DND-41 (cell line): ENCODE results near the gene PXMP4.

Experiments used
- ATAC-seq: fragments of 200-7000 bp; cut with Tn5 transposase; 3 replicates; pipeline ENCODE4 v1.9.1; 2021; ENCODE audit warnings: low read depth; ENCODE audit not compliant: insufficient read depth
- DNase-seq: peaks from one replicate; pipeline ENCODE4 v3.0.0-alpha.2; 2020
- H2AFZ ChIP-seq: 2 replicates; pipeline ENCODE4 v1.6.0; 2012; ENCODE audit warnings: low read depth, low read length
- H3K27ac ChIP-seq: 2 replicates; pipeline ENCODE4 v1.5.1; 2012; ENCODE audit warnings: low read length, inconsistent platforms
- H3K27me3 ChIP-seq: fragments of 200-600 bp; sonication (generic); 2 replicates; pipeline ENCODE4 v1.6.0; 2012; ENCODE audit warnings: low read length, mild to moderate bottlenecking, inconsistent platforms; ENCODE audit not compliant: insufficient read depth, poor library complexity
- H3K36me3 ChIP-seq: 2 replicates; pipeline ENCODE4 v1.5.1; 2012; ENCODE audit warnings: low read length, inconsistent platforms; ENCODE audit not compliant: insufficient read depth
- H3K4me1 ChIP-seq: 2 replicates; pipeline ENCODE4 v1.5.1; 2012; ENCODE audit warnings: mild to moderate bottlenecking, low read length; ENCODE audit not compliant: insufficient read depth
- H3K4me2 ChIP-seq: 2 replicates; pipeline ENCODE4 v1.6.0; 2012; ENCODE audit warnings: mild to moderate bottlenecking, moderate library complexity, low read length, inconsistent platforms; ENCODE audit not compliant: insufficient read depth
- H3K4me3 ChIP-seq, 2 experiments: fragments of 200-600 bp in 1 of 2; shearing (Covaris generic) in 1 of 2; 2 replicates each; pipeline ENCODE4 v1.5.1; 2012 to 2016; ENCODE audit warnings: inconsistent platforms in 2 of 2, low read length in 2 of 2, mild to moderate bottlenecking in 2 of 2, low read depth in 1 of 2, moderate library complexity in 1 of 2
- H3K79me2 ChIP-seq: 2 replicates; pipeline ENCODE4 v1.6.0; 2012; ENCODE audit warnings: low read length, inconsistent platforms; ENCODE audit not compliant: insufficient read depth
- H3K9ac ChIP-seq: 2 replicates; pipeline ENCODE4 v1.6.0; 2012; ENCODE audit warnings: low read depth, mild to moderate bottlenecking, inconsistent platforms, low read length, moderate library complexity
- H3K9me3 ChIP-seq: 2 replicates; pipeline ENCODE4 v1.5.1; 2012; ENCODE audit warnings: low read length, moderate library complexity, mild to moderate bottlenecking, inconsistent platforms; ENCODE audit not compliant: insufficient read depth, severe bottlenecking
- H4K20me1 ChIP-seq: 2 replicates; pipeline ENCODE4 v1.6.0; 2012; ENCODE audit warnings: low read length; ENCODE audit not compliant: insufficient read depth
- EZH2 ChIP-seq: IDR thresholded peaks from 3 replicates; pipeline ENCODE4 v1.6.1; 2012; ENCODE audit warnings: borderline replicate concordance, low read depth, mild to moderate bottlenecking, moderate library complexity, low read length, inconsistent platforms; ENCODE audit not compliant: severe bottlenecking
- TF ChIP-seq, protein P1 (sequence below): IDR thresholded peaks from 2 replicates; pipeline ENCODE4 v1.5.1; 2012; ENCODE audit warnings: borderline replicate concordance, low read length, moderate library complexity, mild to moderate bottlenecking; ENCODE audit not compliant: poor library complexity, severe bottlenecking; ENCODE audit errors: extremely low read depth

The PXMP4 gene

DNA sequence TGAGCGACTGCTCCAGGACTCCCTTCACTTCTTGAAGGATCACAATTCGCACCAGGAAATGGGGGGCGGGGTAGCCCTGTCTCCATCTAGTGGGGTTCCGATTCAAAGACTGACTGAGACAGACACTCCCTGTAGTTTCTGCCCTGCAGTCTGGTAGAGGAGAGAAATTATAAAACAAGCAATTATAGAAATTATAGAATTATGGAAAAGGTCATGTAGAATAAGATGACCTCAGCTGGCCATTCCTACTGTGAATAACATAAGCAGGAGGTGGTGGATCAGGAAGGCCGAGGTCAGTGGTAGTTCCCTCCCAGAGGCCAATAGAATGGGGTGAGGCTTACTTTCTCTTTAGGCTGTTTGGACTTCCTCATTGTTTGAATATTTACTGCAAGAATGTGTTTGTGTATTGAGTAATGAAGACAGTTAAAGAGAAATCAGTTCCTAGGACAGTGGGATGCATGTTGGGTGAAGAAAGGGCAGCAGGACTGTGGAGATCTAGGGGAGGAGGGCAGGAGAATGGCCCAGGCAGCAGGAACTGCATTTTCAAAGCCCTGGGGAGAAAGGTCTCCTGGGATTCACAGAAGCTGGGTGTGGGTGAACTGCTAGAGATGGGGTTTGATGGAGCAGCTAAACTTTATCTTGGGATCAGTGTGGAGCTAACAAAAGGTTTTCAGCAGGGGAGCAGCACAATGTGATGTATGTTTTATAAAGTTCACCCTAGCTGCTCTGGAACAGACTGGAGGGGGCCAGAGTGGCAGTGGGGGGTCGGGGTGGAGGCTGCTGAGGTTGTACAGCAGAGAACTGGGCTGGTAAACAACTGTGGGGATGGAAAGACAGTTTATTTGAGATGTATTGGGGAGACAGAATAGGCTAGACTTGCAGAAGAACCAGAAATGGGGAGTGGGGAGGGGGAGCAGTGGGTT, 13.8 kb upstream of the PXMP4 start:
- Histone ChIP-seq H3K4me3 (no peak overlapping the region), H3K4me1 (peaks cover 37% of the 10 kb centered on the region), H3K27ac (peak overlapping the region; percentile 2), H4K20me1 (no peaks in the 10 kb centered on the region), H3K9me3 (peaks cover 17% of the 10 kb centered on the region), H3K4me2 (peak overlapping the region; percentile 0; the same call in 1 of the 2 replicates), H3K79me2 (no peaks in the 10 kb centered on the region), H3K36me3 (no peaks in the 10 kb centered on the region), H3K9ac (no peak overlapping the region), H3K27me3 (no peaks in the 10 kb centered on the region), H2AFZ (no peak overlapping the region)
- peak; percentile 34 for DNase-seq
- TF ChIP-seq, protein P1, sequence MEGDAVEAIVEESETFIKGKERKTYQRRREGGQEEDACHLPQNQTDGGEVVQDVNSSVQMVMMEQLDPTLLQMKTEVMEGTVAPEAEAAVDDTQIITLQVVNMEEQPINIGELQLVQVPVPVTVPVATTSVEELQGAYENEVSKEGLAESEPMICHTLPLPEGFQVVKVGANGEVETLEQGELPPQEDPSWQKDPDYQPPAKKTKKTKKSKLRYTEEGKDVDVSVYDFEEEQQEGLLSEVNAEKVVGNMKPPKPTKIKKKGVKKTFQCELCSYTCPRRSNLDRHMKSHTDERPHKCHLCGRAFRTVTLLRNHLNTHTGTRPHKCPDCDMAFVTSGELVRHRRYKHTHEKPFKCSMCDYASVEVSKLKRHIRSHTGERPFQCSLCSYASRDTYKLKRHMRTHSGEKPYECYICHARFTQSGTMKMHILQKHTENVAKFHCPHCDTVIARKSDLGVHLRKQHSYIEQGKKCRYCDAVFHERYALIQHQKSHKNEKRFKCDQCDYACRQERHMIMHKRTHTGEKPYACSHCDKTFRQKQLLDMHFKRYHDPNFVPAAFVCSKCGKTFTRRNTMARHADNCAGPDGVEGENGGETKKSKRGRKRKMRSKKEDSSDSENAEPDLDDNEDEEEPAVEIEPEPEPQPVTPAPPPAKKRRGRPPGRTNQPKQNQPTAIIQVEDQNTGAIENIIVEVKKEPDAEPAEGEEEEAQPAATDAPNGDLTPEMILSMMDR: no peak
- no peak for TF ChIP-seq EZH2
- ATAC-seq: no peak

DNA sequence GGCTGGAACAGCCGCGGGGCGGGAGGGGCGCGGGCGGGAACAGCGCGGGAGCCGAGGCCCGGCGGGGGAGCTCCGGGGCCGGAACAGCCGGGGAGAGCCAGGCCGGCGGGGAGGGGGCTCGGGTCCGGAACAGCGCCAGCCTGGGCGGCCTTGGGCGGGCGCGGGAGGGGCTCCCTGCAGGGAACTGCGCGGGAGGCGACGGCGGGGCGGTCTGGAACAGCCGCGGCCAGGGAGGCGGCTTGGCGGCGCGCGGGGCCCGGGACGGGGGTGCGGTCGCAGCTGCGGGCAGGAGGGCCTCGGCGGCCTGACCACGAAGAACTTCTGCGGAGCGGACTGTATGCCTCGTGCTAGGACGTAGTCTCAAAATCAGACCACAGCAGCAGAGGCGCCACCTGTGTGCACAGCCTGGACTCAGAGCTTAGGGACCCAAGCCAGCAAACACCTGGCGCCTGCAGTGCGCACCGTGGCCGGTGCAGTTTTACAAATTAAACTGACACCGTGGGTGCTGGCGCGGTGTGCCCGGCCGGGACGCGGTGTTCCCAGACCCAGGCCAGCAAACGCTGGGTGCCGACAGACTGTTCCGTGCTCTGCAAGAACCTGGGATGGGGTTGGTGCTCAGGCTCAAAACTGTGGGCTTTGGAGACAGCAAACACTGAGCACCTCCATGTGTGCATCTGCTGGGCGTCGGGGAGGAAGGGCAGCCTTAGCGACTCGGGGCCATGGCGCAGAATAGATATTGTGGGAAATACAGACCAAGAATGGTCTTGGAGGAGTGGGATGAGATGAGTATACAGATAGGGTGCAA, 12.3 kb upstream of the PXMP4 start:
- Histone ChIP-seq H3K4me2 (peak overlapping the region; percentile 79), H3K36me3 (no peaks in the 10 kb centered on the region), H3K27ac (peak overlapping the region; percentile 73), H4K20me1 (no peaks in the 10 kb centered on the region), H3K4me1 (peaks cover 37% of the 10 kb centered on the region), H3K9ac (peak overlapping the region; percentile 65), H3K27me3 (no peaks in the 10 kb centered on the region), H3K79me2 (no peaks in the 10 kb centered on the region), H3K9me3 (peaks cover 13% of the 10 kb centered on the region), H2AFZ (peak overlapping the region; percentile 77), H3K4me3 (peak overlapping the region; percentile 9 to 59; a peak in 3 of 4 replicates)
- ATAC-seq (peak; percentile 65), DNase-seq (peak; percentile 91)
- TF ChIP-seq EZH2: no peak
- TF ChIP-seq, protein P1: peak; percentile 34

- TF ChIP-seq, protein P1: peak; percentile 91
- TF ChIP-seq EZH2: no peak
- peak within 1 kb of the TSS; percentile 9 to 59; a peak in 3 of 4 replicates for H3K4me3 ChIP-seq
- peaks cover 37% of the 10 kb centered on the region for H3K4me1 ChIP-seq
- no peaks in the 10 kb centered on the region for H4K20me1 ChIP-seq
- peak within 1 kb of the TSS; percentile 73 for H3K27ac ChIP-seq
- peak within 1 kb of the TSS; percentile 79 for H3K4me2 ChIP-seq
- peak within 1 kb of the TSS; percentile 65 for H3K9ac ChIP-seq
- H3K27me3 ChIP-seq: no peaks in the 10 kb centered on the region
- H3K9me3 ChIP-seq: peaks cover 10% of the 10 kb centered on the region
- H3K36me3 ChIP-seq: no peaks in the 10 kb centered on the region
- ATAC-seq (peak; percentile 88), DNase-seq (peak; percentile 93)
- no peaks in the 10 kb centered on the region for H3K79me2 ChIP-seq
- H2AFZ ChIP-seq: peak within 1 kb of the TSS; percentile 96
Measured at GRCh38 chr20:33731693-33732165, 11.6 kb upstream of the PXMP4 start, which contains the start of gene ZNF341. ZNF341 (plus strand) TSS chr20:33731996; CDS start chr20:33732022, 26 bp downstream.
